Caki2 (cell line): ENCODE results near the gene SMAD3. TPM values are rescaled to one million over a fixed set of nuclear protein-coding genes. Genes with fewer than 3 reads are reported as not detected.
"Not testable (repeated sequence)": the region's sequence is repeated elsewhere in the genome, so short reads cannot be mapped to it uniquely, and the experiment has no call there.

Experiments
- DNase-seq: peaks from one replicate; pipeline ENCODE4 v3.0.0-alpha.2; 2015; ENCODE audit warnings: low read depth
- in situ Hi-C: cut with HindIII; loops from 2 replicates; pipeline ENCODE4 v1.10.0; 2016; ENCODE audit warnings: low sequenced_read_pairs, low pct_unique_long_range_greater_than_20kb, mixed read lengths
- total RNA-seq: library from RNA; depleted of rRNA; stranded (reverse); fragments of >200 nt; shearing (Covaris generic); gene quantifications from 2 replicates; pipeline ENCODE4 v1.2.3, GENCODE V29; 2014; ENCODE audit warnings: low replicate concordance; rRNA removed

The SMAD3 gene
- 26.4 and 31.4 TPM in 2 replicates for total RNA-seq

DNA sequence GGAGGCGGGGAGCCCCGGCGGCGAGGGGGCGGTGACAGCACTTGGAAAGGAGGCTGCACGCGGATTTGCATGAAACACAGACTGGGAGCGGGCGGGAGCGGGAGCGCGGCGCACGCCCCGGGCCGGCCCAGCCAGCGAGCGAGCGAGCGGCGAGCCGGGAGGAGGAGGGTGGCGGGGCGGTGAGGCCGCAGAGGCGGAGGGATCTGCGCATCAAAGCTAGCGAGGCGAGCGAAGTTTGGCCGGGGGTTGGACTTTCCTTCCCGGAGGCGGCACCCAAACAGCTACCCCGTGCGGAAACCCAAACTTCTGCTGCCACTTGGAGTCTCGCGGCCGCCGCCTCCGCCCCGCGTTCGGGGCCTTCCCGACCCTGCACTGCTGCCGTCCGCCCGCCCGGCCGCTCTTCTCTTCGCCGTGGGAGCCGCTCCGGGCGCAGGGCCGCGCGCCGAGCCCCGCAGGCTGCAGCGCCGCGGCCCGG is at the start of gene SMAD3:
TSS of gene SMAD3 (plus strand) at position 72 of the 475 bp plus-strand sequence. CDS start 553 bp downstream, outside the sequence.
- peak; percentile 96 for DNase-seq
- in situ Hi-C loops: no loop called here

GRCh38 chr15:67017311-67017710 is 48.1 kb upstream of the SMAD3 start:
- no peak for DNase-seq
- in situ Hi-C loops: no loop called here

DNA sequence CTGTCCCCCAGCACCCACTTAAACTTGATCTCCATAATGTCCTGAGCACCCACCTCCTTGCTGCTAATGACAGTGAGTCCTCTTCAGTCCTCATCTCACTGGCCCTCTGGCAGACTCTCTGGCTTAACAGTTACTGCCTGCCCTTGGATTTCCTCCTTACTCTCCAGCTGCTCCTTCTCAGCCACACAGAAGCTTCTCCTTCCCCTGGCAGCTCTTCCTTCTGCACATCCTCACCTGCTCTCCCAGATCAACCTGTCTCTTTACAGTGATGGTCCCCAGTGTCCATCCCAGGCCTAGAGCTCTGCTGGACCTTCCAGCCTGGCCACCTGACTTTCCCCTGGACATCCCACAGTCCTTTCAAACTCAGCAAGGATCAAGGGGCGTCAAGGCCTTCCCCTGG is 47.4 kb upstream of the SMAD3 start:
- no peak for DNase-seq
- in situ Hi-C loops: no loop called here

DNA sequence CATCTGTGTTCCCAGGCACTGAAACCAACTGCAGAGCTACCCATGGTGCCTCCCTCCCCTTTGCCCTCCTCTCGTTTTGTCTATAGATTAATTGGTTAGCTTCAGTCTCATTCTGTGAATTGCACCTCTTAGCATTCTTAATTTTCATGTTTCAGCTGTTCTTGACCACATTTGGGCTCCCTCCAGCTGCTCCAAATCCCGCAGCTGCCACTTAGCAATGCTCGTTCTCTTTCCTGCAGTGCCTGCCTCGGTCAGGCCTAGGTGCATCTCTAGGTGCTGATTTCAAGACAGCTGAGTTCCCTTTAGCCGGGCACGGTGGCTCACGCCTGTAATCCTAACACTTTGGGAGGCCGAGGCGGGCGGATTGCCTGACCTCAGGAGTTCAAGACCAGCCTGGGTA is 47.0 kb upstream of the SMAD3 start:
- in situ Hi-C loops: no loop called here
- no peak for DNase-seq

DNA sequence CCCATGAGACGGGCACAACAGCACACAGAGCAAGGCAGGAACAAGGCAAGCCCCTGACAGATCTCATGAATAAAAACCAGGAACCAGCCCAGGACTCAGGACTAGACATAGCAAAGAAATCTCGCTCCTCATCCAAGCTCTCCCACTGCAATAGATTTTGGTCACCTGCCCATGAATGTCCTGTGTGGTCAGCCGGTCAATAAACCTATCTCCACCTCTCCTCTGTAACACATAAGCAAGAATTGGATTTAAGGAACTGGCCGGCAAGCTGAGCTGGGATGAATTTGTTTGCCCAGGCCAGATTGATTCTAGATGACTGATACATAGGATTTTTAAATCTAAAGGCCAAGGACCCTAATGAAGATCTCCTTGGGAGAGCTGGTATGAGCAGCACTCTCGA is 46.3 kb upstream of the SMAD3 start:
- in situ Hi-C loops: no loop called here
- no peak for DNase-seq

- in situ Hi-C loops: no loop called here
- no peak for DNase-seq
Measured at GRCh38 chr15:67019884-67020520, 45.4 kb upstream of the SMAD3 start.

DNA sequence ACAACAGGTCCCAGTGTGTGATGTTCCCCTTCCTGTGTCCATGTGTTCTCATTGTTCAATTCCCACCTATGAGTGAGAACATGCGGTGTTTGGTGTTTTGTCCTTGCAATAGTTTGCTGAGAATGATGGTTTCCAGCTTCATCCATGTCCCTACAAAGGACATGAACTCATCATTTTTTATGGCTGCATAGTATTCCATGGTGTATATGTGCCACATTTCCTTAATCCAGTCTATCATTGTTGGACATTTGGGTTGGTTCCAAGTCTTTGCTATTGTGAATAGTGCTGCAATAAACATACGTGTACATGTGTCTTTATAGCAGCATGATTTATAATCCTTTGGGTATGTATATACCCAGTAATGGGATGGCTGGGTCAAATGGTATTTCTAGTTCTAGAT is 44.7 kb upstream of the SMAD3 start:
- DNase-seq, in situ Hi-C loops: not testable (repeated sequence)

DNA sequence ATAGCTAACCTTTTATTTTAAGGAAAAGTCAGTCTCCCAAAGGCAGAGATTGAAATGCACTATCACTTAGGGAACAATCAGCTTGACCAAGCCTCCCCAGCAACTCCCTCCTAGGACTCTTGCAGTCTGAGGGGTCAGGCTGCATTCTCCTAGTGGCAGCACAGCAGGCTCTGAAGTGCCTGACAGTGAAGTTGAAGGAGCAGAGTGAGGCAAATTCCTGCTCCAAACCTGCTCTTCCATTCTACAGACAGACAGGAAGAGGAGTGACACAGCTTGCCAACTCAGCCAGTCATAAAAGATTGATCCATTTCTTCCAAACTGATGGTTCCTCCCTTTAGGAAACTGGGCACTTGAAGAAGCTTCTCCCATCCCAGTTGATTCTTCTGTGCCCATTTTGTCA is 43.9 kb upstream of the SMAD3 start:
- in situ Hi-C loops: no loop called here
- DNase-seq: no peak

- DNase-seq: no peak
- in situ Hi-C loops: no loop called here
Measured at GRCh38 chr15:67022587-67023105, 42.8 kb upstream of the SMAD3 start.

GRCh38 chr15:67023517-67024313 is 41.7 kb upstream of the SMAD3 start:
- DNase-seq: no peak
- in situ Hi-C loops: no loop called here

GRCh38 chr15:67024314-67024997 is 40.9 kb upstream of the SMAD3 start:
- in situ Hi-C loops: no loop called here
- peak; percentile 74 for DNase-seq

DNA sequence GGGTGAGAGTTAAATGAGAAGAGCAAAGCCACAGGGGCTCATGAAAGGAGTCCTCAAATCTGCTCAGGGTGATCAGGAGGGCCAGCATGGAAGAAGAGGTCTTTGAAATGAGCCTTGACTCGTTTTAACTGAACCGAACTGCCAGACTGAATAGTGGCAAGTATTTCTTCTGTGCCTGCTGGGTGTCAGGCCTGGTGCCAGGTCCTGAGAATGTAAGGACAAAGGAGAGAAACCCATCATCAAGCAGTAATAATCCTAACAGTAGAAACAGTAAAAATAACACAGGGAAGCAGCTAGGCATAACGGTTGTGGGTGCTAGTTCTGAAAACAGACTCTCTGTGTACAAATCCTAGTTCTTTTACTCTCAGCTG is 40.4 kb upstream of the SMAD3 start:
- DNase-seq: peak; percentile 54
- in situ Hi-C loops: no loop called here

DNA sequence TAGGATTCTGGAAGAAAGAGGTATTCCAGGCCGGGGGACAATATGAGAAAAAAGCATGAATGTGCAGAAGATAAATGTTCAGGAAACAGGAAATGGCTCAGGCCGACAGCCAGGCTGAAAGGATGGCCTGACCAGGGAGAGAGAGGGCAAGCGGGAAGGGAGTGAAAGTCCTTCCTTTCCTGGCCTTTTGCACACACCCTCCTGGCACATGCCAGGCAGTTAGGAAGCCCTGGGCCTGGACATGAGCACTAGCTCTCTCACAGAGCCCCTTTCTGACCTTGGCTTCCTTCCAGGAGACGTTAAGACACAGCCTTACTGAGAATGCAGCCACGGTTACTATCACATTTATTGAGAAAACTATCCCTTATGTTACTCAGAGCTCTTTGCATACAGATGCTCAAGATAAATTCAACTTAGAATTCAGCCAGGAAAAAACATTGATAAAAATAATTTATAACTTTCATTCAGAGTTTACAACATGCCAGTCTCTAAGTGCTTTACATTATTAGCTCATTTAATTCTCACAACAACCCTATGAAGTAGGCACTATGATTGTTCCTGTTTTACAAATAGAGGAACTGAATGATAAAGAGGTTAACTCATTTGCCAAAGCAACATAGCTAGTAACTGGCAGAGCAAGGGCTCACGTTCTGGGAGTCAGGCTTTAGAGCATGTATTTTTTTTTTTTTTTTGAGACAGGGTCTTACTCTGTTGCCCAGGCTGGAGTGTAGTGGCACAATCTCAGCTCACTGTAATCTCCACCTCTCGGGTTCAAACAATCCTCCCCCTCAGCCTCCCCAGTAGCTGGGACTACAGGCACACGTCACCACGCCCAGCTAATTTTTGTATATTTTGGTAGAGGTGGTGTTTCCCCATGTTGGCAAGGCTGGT is 39.4 kb upstream of the SMAD3 start:
- in situ Hi-C loops: no loop called here
- peak; percentile 52 for DNase-seq

DNA sequence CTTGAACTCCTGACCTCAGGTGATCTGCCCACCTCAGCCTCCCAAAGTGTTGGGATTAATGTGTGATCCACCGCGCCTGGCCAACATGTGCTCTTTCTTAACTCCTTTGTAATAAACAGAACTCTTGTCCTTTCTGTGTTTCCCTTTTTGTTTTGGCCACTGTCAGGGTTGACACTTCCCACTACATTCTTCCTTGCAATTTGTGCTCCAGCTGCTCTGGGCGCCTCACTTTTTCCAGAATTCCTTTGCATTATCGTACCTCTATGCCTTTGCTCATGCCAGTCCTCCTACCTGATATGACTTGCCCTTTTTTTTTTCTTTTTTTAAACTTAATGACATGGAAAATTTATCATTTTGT is 38.8 kb upstream of the SMAD3 start:
- in situ Hi-C loops: no loop called here
- no peak for DNase-seq

- DNase-seq, in situ Hi-C loops: not testable (repeated sequence)
Measured at GRCh38 chr15:67028440-67028839, 37.0 kb upstream of the SMAD3 start.

DNA sequence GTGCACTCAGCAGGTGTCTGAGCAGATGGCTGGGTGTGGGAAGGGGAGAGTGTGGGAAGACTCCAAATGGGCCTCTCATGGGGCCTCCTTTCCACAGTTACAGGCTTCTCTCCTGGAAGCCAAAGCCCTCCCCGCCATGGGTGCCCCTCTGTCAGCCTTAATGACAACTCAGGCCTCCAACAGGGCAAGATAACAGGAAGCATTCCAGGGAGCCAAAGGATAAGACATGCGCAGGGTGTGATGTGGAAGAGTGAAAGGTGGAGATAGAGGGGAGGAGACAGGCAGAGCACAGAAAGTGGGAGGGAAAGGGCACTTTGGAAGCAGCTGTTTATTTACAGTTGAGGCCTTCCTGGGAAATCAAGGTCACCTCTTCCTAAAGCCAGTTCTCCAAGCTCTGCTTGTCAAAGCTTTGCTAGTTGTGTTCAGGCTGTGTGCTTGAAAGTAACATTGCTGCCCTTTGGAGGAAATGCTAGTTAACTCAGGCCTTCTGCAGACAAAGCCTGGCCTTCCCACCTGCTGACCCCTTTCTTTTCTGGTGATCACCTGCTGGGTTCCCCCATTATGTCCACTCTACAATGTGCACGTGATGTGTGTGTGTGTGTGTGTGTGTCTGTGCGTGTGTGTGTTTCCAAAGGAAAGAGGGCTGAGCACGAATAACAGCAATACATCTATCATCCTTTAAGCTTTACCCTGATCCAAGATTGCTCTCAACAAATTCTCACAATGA is 35.2 kb upstream of the SMAD3 start:
- in situ Hi-C loops: no loop called here
- DNase-seq: no peak

DNA sequence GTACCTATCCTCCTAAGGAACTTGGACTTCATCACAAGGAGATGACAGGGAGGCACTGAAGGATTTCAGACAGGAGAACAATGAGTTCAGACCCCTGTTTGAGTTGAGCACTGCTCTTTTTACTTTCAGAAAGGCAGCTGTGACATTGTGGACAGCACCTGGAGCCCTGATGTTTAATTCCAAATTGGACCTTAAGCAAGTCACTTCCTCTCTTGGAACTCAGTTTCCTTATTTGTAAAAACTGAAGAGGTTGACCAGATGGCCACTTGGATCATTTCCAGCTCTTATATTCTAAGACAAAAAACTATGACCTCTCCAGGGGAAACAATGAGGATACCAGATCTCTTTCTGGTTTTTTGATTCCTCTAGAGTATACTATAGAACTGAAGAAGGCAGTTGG is 34.1 kb upstream of the SMAD3 start:
- in situ Hi-C loops: no loop called here
- DNase-seq: no peak
